Left ventricle myocardium inferior (tissue), 1 donor: ENCODE measurements around the gene SBF2. TPM values are rescaled to one million over a fixed set of nuclear protein-coding genes. Genes with fewer than 3 reads are reported as not detected.
"Not testable (repeated sequence)": the region's sequence is repeated elsewhere in the genome, so short reads cannot be mapped to it uniquely, and the experiment has no call there.

Experiments
- DNase-seq: peaks from one replicate; pipeline ENCODE4 v3.0.0-alpha.2; 2020
- H3K27ac ChIP-seq: fragments of 200-600 bp; replicated peaks from 2 replicates; pipeline ENCODE4 v1.8.0; 2021
- H3K27me3 ChIP-seq: fragments of 200-600 bp; 2 replicates; pipeline ENCODE4 v1.8.0; 2021; ENCODE audit warnings: low read depth
- H3K36me3 ChIP-seq: fragments of 200-600 bp; 2 replicates; pipeline ENCODE4 v1.8.0; 2021
- H3K4me1 ChIP-seq: fragments of 200-600 bp; 2 replicates; pipeline ENCODE4 v1.8.0; 2021
- H3K4me3 ChIP-seq: fragments of 200-600 bp; 2 replicates; pipeline ENCODE4 v1.8.0; 2021; ENCODE audit warnings: mild to moderate bottlenecking, moderate library complexity
- H3K9me3 ChIP-seq: fragments of 200-600 bp; replicated peaks from 2 replicates; pipeline ENCODE4 v1.8.0; 2021
- CTCF ChIP-seq: fragments of 200-600 bp; IDR thresholded peaks from 2 replicates; pipeline ENCODE4 v1.8.0; 2021; ENCODE audit warnings: antibody characterized with exemption, mild to moderate bottlenecking, borderline replicate concordance
- intact Hi-C: fragments of 100-400 bp; cut with micrococcal nuclease; formaldehyde crosslinking; loops from one replicate; pipeline ENCODE4 v1.11.0; 2022
- total RNA-seq: library from RNA; stranded (reverse); fragmentation: NEBNext Ultra II Directional; extraction: Animal tissue kit (Norgen Biotek cat#: 25700); gene quantifications from one replicate; pipeline ENCODE4 v1.2.1, GENCODE V29; 2021
- donor health status: DM: no; HTN: yes; CAD: no; lungs with severe emphysema.

Gene SBF2
- total RNA-seq, 1 donor from 2014 or later = 17.8 TPM

- DNase-seq = no peak
- intact Hi-C loops = no loop called here
- no peaks in the 10 kb centered on the region for H3K27me3 ChIP-seq
- no peak overlapping the region for H3K27ac ChIP-seq
- H3K4me1 ChIP-seq = no peaks in the 10 kb centered on the region
- H3K36me3 ChIP-seq = peaks cover 3% of the 10 kb centered on the region
- no peak for TF ChIP-seq CTCF
- H3K9me3 ChIP-seq = no peaks in the 10 kb centered on the region
- no peak overlapping the region for H3K4me3 ChIP-seq
These were observed 392.1 kb downstream of the SBF2 start for GRCh38 chr11:9901943-9902342.

GRCh38 chr11:9900253-9900652 is 393.8 kb downstream of the SBF2 start:
- H3K36me3 ChIP-seq = peaks cover 12% of the 10 kb centered on the region
- intact Hi-C loops = not testable (repeated sequence)

GRCh38 chr11:9899676-9900075 is 394.3 kb downstream of the SBF2 start:
- no peak for TF ChIP-seq CTCF
- Histone ChIP-seq H3K27ac (no peak overlapping the region), H3K4me1 (no peaks in the 10 kb centered on the region)

More at GRCh38 chr11:9900253-9900652, 393.8 kb downstream of the SBF2 start:
- not testable (repeated sequence) for H3K9me3 ChIP-seq, H3K4me3 ChIP-seq, H3K27ac ChIP-seq, DNase-seq, H3K27me3 ChIP-seq, H3K4me1 ChIP-seq

GRCh38 chr11:9896902-9897301 is 397.1 kb downstream of the SBF2 start:
- DNase-seq = no peak
- Histone ChIP-seq H3K27me3 (no peaks in the 10 kb centered on the region), H3K36me3 (peaks cover 29% of the 10 kb centered on the region), H3K27ac (no peak overlapping the region), H3K4me3 (no peak overlapping the region), H3K4me1 (no peaks in the 10 kb centered on the region), H3K9me3 (peaks cover 18% of the 10 kb centered on the region)
- intact Hi-C loops = no loop called here
- TF ChIP-seq CTCF = no peak

More at GRCh38 chr11:9899676-9900075, 394.3 kb downstream of the SBF2 start:
- peaks cover 11% of the 10 kb centered on the region for H3K9me3 ChIP-seq
- no peak overlapping the region for H3K4me3 ChIP-seq
- peaks cover 18% of the 10 kb centered on the region for H3K36me3 ChIP-seq
- no peaks in the 10 kb centered on the region for H3K27me3 ChIP-seq
- no peak for DNase-seq
- intact Hi-C loops = no loop called here

- no peak for TF ChIP-seq CTCF
- no peaks in the 10 kb centered on the region for H3K4me1 ChIP-seq
- intact Hi-C loops = no loop called here
- DNase-seq = no peak
- H3K36me3 ChIP-seq = peaks cover 29% of the 10 kb centered on the region
- no peaks in the 10 kb centered on the region for H3K27me3 ChIP-seq
- H3K4me3 ChIP-seq = no peak overlapping the region
- H3K9me3 ChIP-seq = peaks cover 18% of the 10 kb centered on the region
- no peak overlapping the region for H3K27ac ChIP-seq
These were observed 399.0 kb downstream of the SBF2 start for GRCh38 chr11:9895006-9895405.

GRCh38 chr11:9893474-9893873 is 400.5 kb downstream of the SBF2 start:
- H3K9me3 ChIP-seq = peaks cover 18% of the 10 kb centered on the region
- peaks cover 29% of the 10 kb centered on the region for H3K36me3 ChIP-seq
- no peak for TF ChIP-seq CTCF
- no peaks in the 10 kb centered on the region for H3K4me1 ChIP-seq
- no peak overlapping the region for H3K4me3 ChIP-seq
- no peak for DNase-seq
- H3K27ac ChIP-seq = no peak overlapping the region
- intact Hi-C loops = no loop called here
- H3K27me3 ChIP-seq = no peaks in the 10 kb centered on the region
